GM18505 (cell line): ENCODE data around the gene TRIM28.

Experiments used
- ATAC-seq: cut with Tn5 transposase; IDR thresholded peaks from one replicate; pipeline ENCODE4 v1.9.1; 2021; ENCODE audit not compliant: unreplicated experiment
- POLR2A ChIP-seq: IDR thresholded peaks from 4 replicates; pipeline ENCODE4 v1.6.1; 2011; ENCODE audit warnings: borderline replicate concordance; ENCODE audit not compliant: insufficient read depth, insufficient read length; ENCODE audit errors: extremely low read depth

TRIM28 gene

DNA sequence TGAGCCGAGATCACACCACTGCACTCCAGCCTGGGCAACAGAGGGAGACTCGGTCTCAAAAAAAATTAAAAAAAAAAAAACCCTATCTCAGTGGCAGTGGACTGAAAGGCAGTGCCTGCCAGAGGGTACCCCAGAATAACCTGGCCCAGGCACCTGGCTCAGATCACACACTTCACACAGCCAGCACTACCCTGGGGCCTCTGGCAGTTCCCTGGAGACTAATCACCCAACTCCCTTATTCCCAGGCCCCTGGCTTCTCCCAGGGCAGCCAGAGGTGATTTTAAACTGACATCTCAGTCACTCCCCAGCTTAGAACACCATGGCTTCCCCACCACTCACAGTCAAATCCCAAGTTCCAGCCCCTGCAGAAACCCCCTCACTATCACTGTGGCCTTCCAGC, 28.6 kb upstream of the TRIM28 start:
- no peak for TF ChIP-seq POLR2A

GRCh38 chr19:58516246-58516836, 27.5 kb upstream of the TRIM28 start:
- no peak for ATAC-seq
- TF ChIP-seq POLR2A = no peak

More for the DNA sequence above, 28.6 kb upstream of the TRIM28 start:
- no peak for ATAC-seq

GRCh38 chr19:58516964-58517833, 26.7 kb upstream of the TRIM28 start:
- no peak for ATAC-seq
- no peak for TF ChIP-seq POLR2A

DNA sequence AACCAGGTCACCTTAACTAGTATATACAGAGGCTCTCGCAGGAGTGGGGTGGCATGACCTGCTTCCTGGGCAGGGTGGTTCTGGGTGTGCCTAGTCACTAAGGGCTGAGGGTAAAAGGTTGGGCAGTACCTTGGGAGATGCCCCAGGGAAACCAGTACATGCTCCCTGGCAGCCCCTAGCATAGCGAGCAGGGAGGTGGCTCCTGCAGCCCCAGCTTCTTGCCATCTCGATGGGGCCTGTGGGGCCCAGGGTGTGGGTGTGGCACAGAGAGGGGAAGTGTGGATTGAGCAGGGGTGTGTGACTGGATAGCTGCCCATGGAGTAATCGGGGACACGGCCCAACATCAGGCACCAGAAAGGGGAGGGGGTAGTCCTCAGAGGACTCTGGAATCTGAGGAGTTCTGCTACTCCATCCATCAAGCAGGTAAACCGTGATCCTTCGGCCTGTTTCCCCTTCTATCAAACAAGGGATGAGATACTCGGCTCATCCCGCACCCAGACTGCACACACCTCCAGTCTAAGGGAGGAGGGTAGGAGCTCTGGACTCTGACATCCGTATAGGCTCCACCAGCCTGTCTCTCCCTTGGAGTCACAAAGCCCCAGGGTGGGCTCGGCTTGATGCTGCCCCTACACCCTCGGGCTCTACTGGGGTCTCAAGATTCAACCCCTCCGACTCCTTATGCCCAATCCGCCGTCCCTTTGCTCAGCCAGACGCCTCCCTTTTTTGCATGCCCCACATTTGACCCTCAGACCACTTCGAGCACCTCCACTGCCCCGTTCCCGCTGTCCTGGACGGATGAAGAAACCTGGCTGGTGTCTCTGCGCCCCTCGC, 25.4 kb upstream of the TRIM28 start:
- ATAC-seq = no peak
- TF ChIP-seq POLR2A = no peak

- no peak for TF ChIP-seq POLR2A
- ATAC-seq = peak; percentile 3
Measured at GRCh38 chr19:58519087-58519354, 24.8 kb upstream of the TRIM28 start.

DNA sequence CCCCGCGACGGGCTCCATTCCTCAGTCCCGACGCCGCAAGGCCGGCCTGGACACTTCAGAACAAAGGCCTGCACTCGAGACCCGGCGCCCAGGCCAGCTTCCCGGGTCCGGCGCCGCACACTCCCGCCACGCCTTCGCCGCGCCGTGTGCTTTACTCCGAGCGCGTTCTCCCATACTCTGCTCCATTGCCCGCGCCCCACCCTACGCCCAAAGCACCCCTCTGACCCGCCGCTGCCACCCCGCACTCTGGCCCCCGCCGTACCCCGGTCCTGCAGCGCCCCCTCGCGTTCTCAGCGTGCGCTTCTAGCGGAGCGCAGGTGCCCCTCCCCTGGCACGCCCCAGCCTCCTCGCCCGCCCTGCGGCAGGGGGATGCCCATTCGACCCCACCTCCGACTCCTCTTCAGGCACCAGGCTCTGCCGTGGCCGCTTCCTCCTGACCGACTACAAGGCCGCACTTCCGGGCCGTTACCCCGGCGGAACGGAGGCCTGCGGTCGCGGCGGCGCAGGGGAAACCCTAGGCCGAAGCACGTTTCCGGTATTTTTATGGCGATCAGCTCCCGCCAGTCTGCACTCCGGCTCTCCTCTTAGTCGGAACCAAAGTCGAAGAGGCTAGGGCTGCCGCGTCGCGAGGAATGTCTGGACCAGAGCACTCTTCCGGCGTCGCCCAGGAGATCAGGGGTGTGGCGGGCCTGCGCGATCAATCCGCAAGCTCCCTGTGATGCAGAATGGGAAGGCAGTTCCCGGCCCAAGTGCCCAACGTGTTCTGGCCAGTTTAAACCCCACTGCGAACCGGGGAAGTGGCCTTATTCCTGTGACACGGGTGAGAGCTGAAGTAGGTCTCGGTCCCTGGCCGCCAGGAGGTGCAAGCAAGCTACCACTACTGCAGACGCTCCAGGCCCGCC, 24.3 kb upstream of the TRIM28 start, which contains the start of gene ZBTB45:
TSS of gene ZBTB45 (minus strand) at position 456 of the 902 bp plus-strand sequence. CDS start 2,137 bp downstream, outside the sequence.
- peak; percentile 75 for ATAC-seq
- TF ChIP-seq POLR2A = peak; percentile 82

DNA sequence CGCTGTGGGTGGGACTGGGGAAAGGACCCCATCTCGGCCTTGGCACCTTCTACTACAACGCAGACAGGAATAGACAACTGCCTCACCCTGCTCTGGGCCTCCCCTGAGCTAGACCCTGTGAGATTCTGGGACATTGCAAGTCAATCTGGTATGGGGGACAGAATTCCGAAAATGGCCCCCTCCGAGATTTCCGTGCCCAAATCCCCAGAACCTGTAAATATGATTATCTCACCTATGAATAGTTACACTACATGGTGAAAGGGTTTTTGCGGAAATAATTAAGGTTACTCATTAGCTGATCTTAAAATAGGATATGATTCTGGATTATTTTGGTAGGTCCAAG, 23.6 kb upstream of the TRIM28 start:
- no peak for TF ChIP-seq POLR2A
- ATAC-seq = no peak

DNA sequence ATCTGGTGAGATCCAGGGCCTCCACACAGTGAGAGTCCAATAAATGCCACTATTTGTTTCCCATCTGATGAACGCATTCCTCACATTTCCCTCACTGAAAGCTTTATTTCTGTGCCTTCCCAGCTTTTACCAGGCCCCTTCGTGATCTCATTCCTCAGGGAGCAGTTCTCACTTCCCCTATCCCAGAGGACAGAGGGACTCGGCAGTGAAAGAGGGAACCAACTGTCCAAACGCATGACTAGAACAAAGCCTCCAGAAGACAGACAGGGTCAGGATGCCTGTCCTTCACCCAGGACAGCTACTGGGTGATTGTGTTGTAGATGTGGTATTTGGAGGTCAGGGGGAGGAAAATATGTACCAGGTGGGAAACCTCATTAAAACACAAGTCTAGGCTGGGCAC, 22.2 kb upstream of the TRIM28 start:
- no peak for ATAC-seq
- TF ChIP-seq POLR2A = no peak

DNA sequence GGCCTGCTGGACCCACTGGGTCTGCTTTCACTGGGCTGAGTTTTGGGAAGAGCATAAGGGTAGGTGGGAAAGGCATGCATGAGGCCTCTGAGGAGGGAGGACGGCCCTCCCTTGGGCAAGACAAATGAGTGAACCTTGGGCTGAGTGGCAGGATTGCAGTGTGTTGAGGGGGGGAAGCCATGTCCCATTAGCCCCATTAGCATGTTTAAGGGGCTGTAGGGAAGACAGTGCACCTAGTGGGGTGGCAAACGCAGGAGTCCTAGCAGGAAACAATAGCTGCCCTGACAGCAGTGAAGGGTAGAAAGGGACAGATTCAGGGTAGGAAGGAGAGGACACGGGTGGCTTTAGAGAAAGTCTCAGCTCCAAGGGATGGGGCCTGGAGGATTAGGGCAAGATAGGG, 21.2 kb upstream of the TRIM28 start:
- ATAC-seq = no peak
- TF ChIP-seq POLR2A = no peak

DNA sequence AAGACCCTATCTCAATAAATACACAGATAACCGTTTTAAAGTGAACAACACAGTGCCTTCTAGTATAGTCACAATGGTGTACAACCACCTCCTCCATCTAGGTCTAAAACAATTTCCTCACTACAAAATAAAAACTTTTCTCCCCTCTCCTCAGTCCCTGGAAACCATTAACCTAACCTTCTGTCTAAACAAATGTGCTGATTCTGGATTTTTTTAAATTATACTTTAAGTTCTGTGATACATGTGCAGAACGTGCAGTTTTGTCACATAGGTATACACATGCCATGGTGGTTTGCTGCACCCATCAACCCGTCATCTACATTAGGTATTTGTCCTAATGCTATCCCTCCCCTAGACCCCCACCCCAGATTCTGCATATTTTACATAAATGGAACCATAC, 14.5 kb upstream of the TRIM28 start:
- no peak for ATAC-seq
- TF ChIP-seq POLR2A = no peak

DNA sequence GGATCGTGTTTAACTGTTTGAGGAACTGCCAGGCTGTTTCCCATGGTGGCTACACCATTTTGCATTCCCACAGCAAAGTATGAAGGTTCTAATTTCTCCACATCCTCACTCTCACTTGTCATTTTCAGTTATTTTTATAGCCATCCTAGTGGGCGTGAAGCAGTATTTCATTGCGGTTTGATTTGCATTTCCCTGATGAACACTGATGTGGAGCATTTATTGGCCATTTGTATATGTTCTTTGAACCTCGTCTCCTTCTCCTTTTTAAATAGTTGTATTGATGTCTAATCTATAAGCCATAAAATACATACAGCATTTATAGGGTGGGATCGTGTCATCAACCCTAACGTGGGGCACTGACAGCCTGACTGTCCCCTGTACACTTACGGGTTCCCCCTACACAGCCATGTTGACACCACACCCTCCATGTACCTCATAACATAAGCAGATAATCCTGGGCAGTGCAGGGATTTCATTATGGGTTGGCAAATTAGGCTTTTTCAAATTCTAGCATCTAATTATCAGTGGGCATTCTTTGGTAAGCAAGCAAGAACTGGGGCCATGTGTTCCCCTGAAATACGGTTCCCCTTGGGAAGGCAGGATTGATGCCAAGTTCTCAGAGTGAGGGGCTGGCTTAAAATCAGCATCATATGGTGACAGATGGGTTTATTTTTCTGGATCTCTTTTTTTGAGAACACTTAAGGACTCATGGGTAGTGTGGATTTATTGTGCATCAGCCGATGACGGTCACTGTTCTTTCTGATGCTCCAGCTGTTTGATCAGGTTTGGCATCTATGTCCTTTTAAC, 12.6 kb upstream of the TRIM28 start:
- TF ChIP-seq POLR2A = no peak
- no peak for ATAC-seq

GRCh38 chr19:58535857-58536256, 8.0 kb upstream of the TRIM28 start:
- ATAC-seq = no peak
- no peak for TF ChIP-seq POLR2A
